Neural cell (in vitro differentiated cells): ENCODE results near the gene ARHGEF7. TPM values are rescaled to one million over a fixed set of nuclear protein-coding genes. Genes with fewer than 3 reads are reported as not detected.

Experiments used
- H2AFZ ChIP-seq: fragments of 200-600, 300-800 bp; sonication (generic), shearing (Covaris generic); 2 replicates; pipeline ENCODE4 v1.6.0; 2014; ENCODE audit warnings: low read depth, mild to moderate bottlenecking, antibody characterized with exemption, low read length, moderate library complexity
- H3F3A ChIP-seq: fragments of 200-600 bp; shearing (Covaris generic); 2 replicates; pipeline ENCODE4 v1.6.1; 2016; ENCODE audit warnings: mild to moderate bottlenecking, moderate library complexity, mixed read lengths, antibody characterized with exemption, low read length; ENCODE audit not compliant: insufficient read depth, poor library complexity, severe bottlenecking
- H3K27ac ChIP-seq: fragments of 200-600, 300-800 bp; sonication (generic), shearing (Covaris generic); 2 replicates; pipeline ENCODE4 v1.5.1; 2014; ENCODE audit warnings: mild to moderate bottlenecking, low read length, moderate library complexity
- H3K27me3 ChIP-seq: fragments of 300-800, 200-600 bp; sonication (generic), shearing (Covaris generic); 2 replicates; pipeline ENCODE4 v1.6.0; 2014; ENCODE audit warnings: mild to moderate bottlenecking, low read depth, low read length, moderate library complexity; ENCODE audit not compliant: insufficient read depth
- H3K36me3 ChIP-seq: fragments of 300-800, 200-600 bp; sonication (generic), shearing (Covaris generic); 2 replicates; pipeline ENCODE4 v1.5.1; 2014; ENCODE audit warnings: mild to moderate bottlenecking, antibody characterized with exemption, low read length, moderate library complexity; ENCODE audit not compliant: insufficient read depth
- H3K4me2 ChIP-seq: fragments of 300-800, 200-600 bp; sonication (generic), shearing (Covaris generic); 2 replicates; pipeline ENCODE4 v1.6.0; 2014; ENCODE audit warnings: mild to moderate bottlenecking, low read length
- H3K4me3 ChIP-seq: fragments of 300-800, 200-600 bp; sonication (generic), shearing (Covaris generic); 2 replicates; pipeline ENCODE4 v1.5.1; 2014; ENCODE audit warnings: mild to moderate bottlenecking, low read length, moderate library complexity
- H3K79me2 ChIP-seq: fragments of 200-600 bp; shearing (Covaris generic); replicated peaks from 2 replicates; pipeline ENCODE4 v1.6.0; 2014; ENCODE audit warnings: mild to moderate bottlenecking, low read length, moderate library complexity; ENCODE audit not compliant: insufficient read depth
- H3K9ac ChIP-seq: fragments of 300-800, 200-600 bp; sonication (generic), shearing (Covaris generic); 2 replicates; pipeline ENCODE4 v1.6.1; 2016; ENCODE audit warnings: mild to moderate bottlenecking, low read length, mixed read lengths
- H3K9me2 ChIP-seq: fragments of 200-600 bp; shearing (Covaris generic); 2 replicates; pipeline ENCODE4 v1.6.1; 2016; ENCODE audit warnings: mild to moderate bottlenecking, low read length, mixed read lengths; ENCODE audit not compliant: insufficient read depth
- H3K9me3 ChIP-seq: fragments of 200-600, 300-800 bp; sonication (generic), shearing (Covaris generic); 2 replicates; pipeline ENCODE4 v1.6.1; 2016; ENCODE audit warnings: mild to moderate bottlenecking, mixed run types, low read length, moderate library complexity, mixed read lengths
- H4K20me1 ChIP-seq: fragments of 200-600 bp; shearing (Covaris generic); 2 replicates; pipeline ENCODE4 v1.6.1; 2016; ENCODE audit warnings: mild to moderate bottlenecking, mixed run types; ENCODE audit not compliant: insufficient read depth
- EP300 ChIP-seq: fragments of 450-650 bp; conservative IDR thresholded peaks from 2 replicates; pipeline ENCODE4 v1.6.1; 2014; ENCODE audit warnings: antibody characterized with exemption, mild to moderate bottlenecking, moderate library complexity; ENCODE audit not compliant: poor library complexity, severe bottlenecking
- EZH2 ChIP-seq: fragments of 200-600, 300-800 bp; shearing (Covaris generic), sonication (generic); IDR thresholded peaks from 2 replicates; pipeline ENCODE4 v1.6.1; 2014; ENCODE audit warnings: antibody characterized with exemption, low read length, borderline replicate concordance, mild to moderate bottlenecking; ENCODE audit not compliant: insufficient read depth, poor library complexity, severe bottlenecking
- MXI1 ChIP-seq: fragments of 450-650 bp; conservative IDR thresholded peaks from 2 replicates; pipeline ENCODE4 v1.6.1; 2014; ENCODE audit warnings: antibody characterized with exemption, mild to moderate bottlenecking; ENCODE audit not compliant: poor library complexity, severe bottlenecking
- POLR2AphosphoS5 ChIP-seq: IDR thresholded peaks from 2 replicates; pipeline ENCODE4 v1.6.1; 2012
- RAD21 ChIP-seq: fragments of 450-650 bp; conservative IDR thresholded peaks from 2 replicates; pipeline ENCODE4 v1.6.1; 2014; ENCODE audit warnings: antibody characterized with exemption, mild to moderate bottlenecking, moderate library complexity
- SMC3 ChIP-seq: fragments of 450-650 bp; conservative IDR thresholded peaks from 2 replicates; pipeline ENCODE4 v1.6.1; 2014; ENCODE audit warnings: antibody characterized with exemption, mild to moderate bottlenecking, moderate library complexity; ENCODE audit not compliant: poor library complexity
- TAF1 ChIP-seq: IDR thresholded peaks from 2 replicates; pipeline ENCODE4 v1.6.1; 2012; ENCODE audit warnings: low read depth
- polyA plus RNA-seq: library from polyadenylated mRNA; depleted of rRNA; stranded (reverse); fragments of >200 nt; gene quantifications from 2 replicates; pipeline ENCODE4 v1.2.3, GENCODE V29; 2014
- TF ChIP-seq, protein P1 (sequence below): IDR thresholded peaks from 2 replicates; pipeline ENCODE4 v1.6.1; 2012; ENCODE audit warnings: borderline replicate concordance
- TF ChIP-seq, protein P2 (sequence below): fragments of 450-650 bp; IDR thresholded peaks from 2 replicates; pipeline ENCODE4 v1.5.1; 2014; ENCODE audit warnings: antibody characterized with exemption, mild to moderate bottlenecking, moderate library complexity; ENCODE audit not compliant: poor library complexity, severe bottlenecking

The ARHGEF7 gene
- polyA plus RNA-seq, 1 donor from 2014 or later, result 155 TPM

DNA sequence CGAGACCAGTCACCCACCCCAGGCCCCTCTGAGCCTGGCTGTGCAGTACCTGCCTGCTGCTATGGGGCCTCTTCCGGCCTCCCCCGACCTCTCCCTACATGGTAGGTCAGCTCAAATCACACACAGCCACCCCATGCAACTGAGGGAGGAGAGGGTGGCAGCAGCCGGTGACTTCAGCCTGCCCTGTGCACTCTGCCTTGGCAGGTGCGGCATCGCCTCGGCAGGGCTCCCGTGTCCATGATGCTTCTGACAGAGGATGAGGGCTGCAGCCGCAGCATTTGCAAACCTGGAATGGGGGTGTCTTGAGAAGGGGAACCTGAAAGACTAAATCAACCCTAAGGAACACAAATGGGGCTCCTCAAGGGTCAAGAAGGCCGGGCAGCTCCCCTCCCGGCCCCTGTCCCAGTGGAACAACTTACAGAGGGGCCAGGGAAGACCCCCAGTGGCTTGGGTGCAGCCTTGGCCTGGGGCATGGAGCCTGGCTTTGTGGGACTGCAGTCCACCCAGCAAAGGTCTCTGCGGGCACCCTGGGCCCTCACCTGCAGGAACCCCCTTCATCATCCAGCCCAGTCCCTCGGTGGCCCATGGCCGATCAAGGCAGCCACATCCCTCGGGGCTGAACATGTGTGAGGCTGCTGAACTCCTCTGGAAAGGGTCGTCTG lies 212.0 kb downstream of the ARHGEF7 start:
- Histone ChIP-seq H3F3A (no peaks in the 10 kb centered on the region), H3K9me3 (no peaks in the 10 kb centered on the region), H3K79me2 (no peaks in the 10 kb centered on the region), H4K20me1 (no peaks in the 10 kb centered on the region), H3K27ac (no peak overlapping the region), H3K4me3 (no peak overlapping the region), H2AFZ (no peak overlapping the region), H3K9me2 (no peaks in the 10 kb centered on the region), H3K4me2 (no peak overlapping the region), H3K36me3 (no peaks in the 10 kb centered on the region), H3K27me3 (no peaks in the 10 kb centered on the region), H3K9ac (no peak overlapping the region)
- TF ChIP-seq POLR2AphosphoS5 (no peak), MXI1 (no peak), EP300 (no peak), SMC3 (no peak), RAD21 (no peak), TAF1 (no peak), EZH2 (no peak)
- TF ChIP-seq, protein P1, sequence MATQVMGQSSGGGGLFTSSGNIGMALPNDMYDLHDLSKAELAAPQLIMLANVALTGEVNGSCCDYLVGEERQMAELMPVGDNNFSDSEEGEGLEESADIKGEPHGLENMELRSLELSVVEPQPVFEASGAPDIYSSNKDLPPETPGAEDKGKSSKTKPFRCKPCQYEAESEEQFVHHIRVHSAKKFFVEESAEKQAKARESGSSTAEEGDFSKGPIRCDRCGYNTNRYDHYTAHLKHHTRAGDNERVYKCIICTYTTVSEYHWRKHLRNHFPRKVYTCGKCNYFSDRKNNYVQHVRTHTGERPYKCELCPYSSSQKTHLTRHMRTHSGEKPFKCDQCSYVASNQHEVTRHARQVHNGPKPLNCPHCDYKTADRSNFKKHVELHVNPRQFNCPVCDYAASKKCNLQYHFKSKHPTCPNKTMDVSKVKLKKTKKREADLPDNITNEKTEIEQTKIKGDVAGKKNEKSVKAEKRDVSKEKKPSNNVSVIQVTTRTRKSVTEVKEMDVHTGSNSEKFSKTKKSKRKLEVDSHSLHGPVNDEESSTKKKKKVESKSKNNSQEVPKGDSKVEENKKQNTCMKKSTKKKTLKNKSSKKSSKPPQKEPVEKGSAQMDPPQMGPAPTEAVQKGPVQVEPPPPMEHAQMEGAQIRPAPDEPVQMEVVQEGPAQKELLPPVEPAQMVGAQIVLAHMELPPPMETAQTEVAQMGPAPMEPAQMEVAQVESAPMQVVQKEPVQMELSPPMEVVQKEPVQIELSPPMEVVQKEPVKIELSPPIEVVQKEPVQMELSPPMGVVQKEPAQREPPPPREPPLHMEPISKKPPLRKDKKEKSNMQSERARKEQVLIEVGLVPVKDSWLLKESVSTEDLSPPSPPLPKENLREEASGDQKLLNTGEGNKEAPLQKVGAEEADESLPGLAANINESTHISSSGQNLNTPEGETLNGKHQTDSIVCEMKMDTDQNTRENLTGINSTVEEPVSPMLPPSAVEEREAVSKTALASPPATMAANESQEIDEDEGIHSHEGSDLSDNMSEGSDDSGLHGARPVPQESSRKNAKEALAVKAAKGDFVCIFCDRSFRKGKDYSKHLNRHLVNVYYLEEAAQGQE, result no peak
- TF ChIP-seq, protein P2, sequence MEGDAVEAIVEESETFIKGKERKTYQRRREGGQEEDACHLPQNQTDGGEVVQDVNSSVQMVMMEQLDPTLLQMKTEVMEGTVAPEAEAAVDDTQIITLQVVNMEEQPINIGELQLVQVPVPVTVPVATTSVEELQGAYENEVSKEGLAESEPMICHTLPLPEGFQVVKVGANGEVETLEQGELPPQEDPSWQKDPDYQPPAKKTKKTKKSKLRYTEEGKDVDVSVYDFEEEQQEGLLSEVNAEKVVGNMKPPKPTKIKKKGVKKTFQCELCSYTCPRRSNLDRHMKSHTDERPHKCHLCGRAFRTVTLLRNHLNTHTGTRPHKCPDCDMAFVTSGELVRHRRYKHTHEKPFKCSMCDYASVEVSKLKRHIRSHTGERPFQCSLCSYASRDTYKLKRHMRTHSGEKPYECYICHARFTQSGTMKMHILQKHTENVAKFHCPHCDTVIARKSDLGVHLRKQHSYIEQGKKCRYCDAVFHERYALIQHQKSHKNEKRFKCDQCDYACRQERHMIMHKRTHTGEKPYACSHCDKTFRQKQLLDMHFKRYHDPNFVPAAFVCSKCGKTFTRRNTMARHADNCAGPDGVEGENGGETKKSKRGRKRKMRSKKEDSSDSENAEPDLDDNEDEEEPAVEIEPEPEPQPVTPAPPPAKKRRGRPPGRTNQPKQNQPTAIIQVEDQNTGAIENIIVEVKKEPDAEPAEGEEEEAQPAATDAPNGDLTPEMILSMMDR, result no peak

DNA sequence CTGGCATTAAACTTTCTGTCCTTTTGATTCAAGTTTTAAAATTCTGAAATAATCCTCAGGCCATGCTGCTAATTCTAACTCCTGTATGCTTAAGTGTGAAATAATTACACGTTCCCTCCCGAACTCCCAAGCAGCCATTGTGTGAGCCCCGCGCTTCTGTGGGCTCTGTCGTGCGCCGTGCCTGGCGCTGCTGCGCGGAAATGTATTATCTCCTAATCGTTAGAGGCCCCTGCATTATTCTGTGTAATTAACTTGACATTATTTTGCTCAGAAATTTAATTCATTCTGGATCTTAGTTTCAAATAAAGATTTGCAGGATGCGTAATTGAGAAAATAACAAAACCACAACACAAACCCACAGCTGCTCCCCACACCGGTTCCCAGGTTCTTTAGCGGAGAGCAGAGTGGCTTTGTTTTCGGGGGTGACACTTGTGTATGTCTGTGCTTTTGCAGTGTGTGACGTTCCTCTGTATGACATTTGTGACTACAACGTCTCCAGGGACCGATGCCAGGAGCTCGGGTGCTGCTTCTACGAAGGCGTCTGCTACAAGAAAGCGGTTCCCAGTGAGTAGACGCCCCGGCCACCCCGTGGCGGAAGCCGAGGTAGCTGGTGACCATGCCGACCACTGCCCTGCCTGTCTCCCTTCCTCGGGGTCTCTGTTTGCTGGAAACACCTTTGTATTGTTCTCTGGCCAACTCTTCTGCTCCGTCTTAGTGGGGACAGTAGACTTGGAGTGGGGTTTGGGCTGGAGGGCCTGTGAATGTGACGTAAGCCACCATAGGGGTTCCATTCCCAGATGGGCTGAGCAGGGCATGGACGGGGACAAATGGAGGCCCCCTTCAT lies 212.8 kb downstream of the ARHGEF7 start:
- Histone ChIP-seq H3K9me3 (no peaks in the 10 kb centered on the region), H3K4me3 (no peak overlapping the region), H3F3A (no peaks in the 10 kb centered on the region), H4K20me1 (no peaks in the 10 kb centered on the region), H3K4me2 (no peak overlapping the region), H3K27me3 (no peaks in the 10 kb centered on the region), H3K36me3 (no peaks in the 10 kb centered on the region), H2AFZ (no peak overlapping the region), H3K79me2 (no peaks in the 10 kb centered on the region), H3K9me2 (no peaks in the 10 kb centered on the region), H3K27ac (no peak overlapping the region), H3K9ac (no peak overlapping the region)
- TF ChIP-seq EP300, result no peak
- TF ChIP-seq, protein P2, result no peak
- TF ChIP-seq RAD21, result no peak
- no peak for TF ChIP-seq SMC3
- TF ChIP-seq POLR2AphosphoS5, result no peak
- TF ChIP-seq MXI1, result no peak
- TF ChIP-seq, protein P1, result no peak
- no peak for TF ChIP-seq TAF1
- TF ChIP-seq EZH2, result no peak
